HEK293 (cell line): ENCODE results near the gene ZNF20.

ENCODE experiments used
- CTCF ChIP-seq: fragments of 450-650 bp; formaldehyde crosslinking; IDR thresholded peaks from 2 replicates; pipeline ENCODE4 v1.5.1; 2016; ENCODE audit warnings: missing biosample characterization, missing genetic modification characterization
- IKZF3 ChIP-seq: fragments of 450-650 bp; IDR thresholded peaks from 2 replicates; pipeline ENCODE4 v1.5.0; 2018; ENCODE audit warnings: missing biosample characterization, mild to moderate bottlenecking, missing genetic modification characterization, moderate library complexity
- KLF10 ChIP-seq: fragments of 450-650 bp; IDR thresholded peaks from 2 replicates; pipeline ENCODE4 v1.5.1; 2018; ENCODE audit warnings: missing biosample characterization, mild to moderate bottlenecking, missing genetic modification characterization
- KLF17 ChIP-seq: fragments of 450-650 bp; formaldehyde crosslinking; IDR thresholded peaks from 2 replicates; pipeline ENCODE4 v1.5.1; 2016; ENCODE audit warnings: missing biosample characterization, missing genetic modification characterization
- MZF1 ChIP-seq: fragments of 450-650 bp; formaldehyde crosslinking; IDR thresholded peaks from 2 replicates; pipeline ENCODE4 v1.5.1; 2017; ENCODE audit warnings: missing biosample characterization, missing genetic modification characterization, borderline replicate concordance
- OSR2 ChIP-seq: fragments of 450-650 bp; formaldehyde crosslinking; IDR thresholded peaks from 2 replicates; pipeline ENCODE4 v1.5.1; 2016; ENCODE audit warnings: missing biosample characterization, missing genetic modification characterization
- PRDM2 ChIP-seq: fragments of 450-650 bp; formaldehyde crosslinking; IDR thresholded peaks from 2 replicates; pipeline ENCODE4 v1.5.1; 2016; ENCODE audit warnings: missing biosample characterization, missing genetic modification characterization, borderline replicate concordance
- REPIN1 ChIP-seq: fragments of 450-650 bp; formaldehyde crosslinking; IDR thresholded peaks from 2 replicates; pipeline ENCODE4 v1.5.1; 2017; ENCODE audit warnings: missing biosample characterization, missing genetic modification characterization, low read depth
- WT1 ChIP-seq: fragments of 450-650 bp; formaldehyde crosslinking; IDR thresholded peaks from 2 replicates; pipeline ENCODE4 v1.5.1; 2016; ENCODE audit warnings: missing biosample characterization, missing genetic modification characterization
- ZBTB48 ChIP-seq: fragments of 450-650 bp; formaldehyde crosslinking; IDR thresholded peaks from 2 replicates; pipeline ENCODE4 v1.5.1; 2016; ENCODE audit warnings: missing biosample characterization, missing genetic modification characterization
- ZFHX2 ChIP-seq: fragments of 450-650 bp; formaldehyde crosslinking; conservative IDR thresholded peaks from 2 replicates; pipeline ENCODE4 v1.5.1; 2016; ENCODE audit warnings: missing biosample characterization, missing genetic modification characterization
- ZNF169 ChIP-seq: fragments of 450-650 bp; formaldehyde crosslinking; IDR thresholded peaks from 2 replicates; pipeline ENCODE4 v1.5.1; 2016; ENCODE audit warnings: missing biosample characterization, missing genetic modification characterization
- ZNF266 ChIP-seq: fragments of 450-650 bp; formaldehyde crosslinking; IDR thresholded peaks from 2 replicates; pipeline ENCODE4 v1.5.1; 2016; ENCODE audit warnings: missing biosample characterization, missing genetic modification characterization, low read depth
- ZNF350 ChIP-seq: fragments of 450-650 bp; formaldehyde crosslinking; IDR thresholded peaks from 2 replicates; pipeline ENCODE4 v1.5.0; 2017; ENCODE audit warnings: missing biosample characterization, mild to moderate bottlenecking, missing genetic modification characterization
- ZNF426 ChIP-seq: fragments of 450-650 bp; formaldehyde crosslinking; IDR thresholded peaks from 2 replicates; pipeline ENCODE4 v1.5.1; 2017; ENCODE audit warnings: missing biosample characterization, missing genetic modification characterization, mild to moderate bottlenecking, inconsistent platforms, moderate library complexity
- ZNF513 ChIP-seq: fragments of 450-650 bp; IDR thresholded peaks from 2 replicates; pipeline ENCODE4 v1.5.1; 2018; ENCODE audit warnings: missing biosample characterization, missing genetic modification characterization
- ZNF548 ChIP-seq: fragments of 450-650 bp; formaldehyde crosslinking; IDR thresholded peaks from 2 replicates; pipeline ENCODE4 v1.5.1; 2016; ENCODE audit warnings: missing biosample characterization, missing genetic modification characterization
- ZNF560 ChIP-seq: fragments of 450-650 bp; formaldehyde crosslinking; IDR thresholded peaks from 2 replicates; pipeline ENCODE4 v1.5.1; 2017; ENCODE audit warnings: missing biosample characterization, missing genetic modification characterization, borderline replicate concordance
- ZNF600 ChIP-seq: fragments of 450-650 bp; formaldehyde crosslinking; IDR thresholded peaks from 2 replicates; pipeline ENCODE4 v1.5.1; 2016; ENCODE audit warnings: missing biosample characterization, missing genetic modification characterization
- ZNF639 ChIP-seq: fragments of 450-650 bp; formaldehyde crosslinking; IDR thresholded peaks from 2 replicates; pipeline ENCODE4 v1.5.1; 2016; ENCODE audit warnings: missing biosample characterization, missing genetic modification characterization
- ZNF645 ChIP-seq: fragments of 450-650 bp; formaldehyde crosslinking; IDR thresholded peaks from 2 replicates; pipeline ENCODE4; 2016; ENCODE audit warnings: missing biosample characterization, missing genetic modification characterization
- ZNF654 ChIP-seq: fragments of 450-650 bp; formaldehyde crosslinking; IDR thresholded peaks from 2 replicates; pipeline ENCODE4 v1.5.1; 2016; ENCODE audit warnings: low read depth, missing biosample characterization, missing genetic modification characterization
- ZNF692 ChIP-seq: fragments of 450-650 bp; formaldehyde crosslinking; IDR thresholded peaks from 2 replicates; pipeline ENCODE4 v1.5.1; 2016; ENCODE audit warnings: missing biosample characterization, missing genetic modification characterization
- ZNF768 ChIP-seq: fragments of 450-650 bp; formaldehyde crosslinking; IDR thresholded peaks from 2 replicates; pipeline ENCODE4 v1.5.1; 2018; ENCODE audit warnings: missing biosample characterization, mild to moderate bottlenecking, missing genetic modification characterization
- ZNF837 ChIP-seq: fragments of 450-650 bp; formaldehyde crosslinking; IDR thresholded peaks from 2 replicates; pipeline ENCODE4 v1.5.1; 2016; ENCODE audit warnings: missing biosample characterization, missing genetic modification characterization

Gene ZNF20

GRCh38 chr19:12140545-12141404 is 625 bp upstream of the ZNF20 start (continued):
- TF ChIP-seq PRDM2 (no peak), ZNF692 (no peak), ZNF837 (no peak), ZNF645 (tag by site-specific recombination) (no peak), MZF1 (tag by site-specific recombination) (no peak), REPIN1 (tag by site-specific recombination) (no peak), ZFHX2 (tag by site-specific recombination) (no peak), ZNF639 (tag by site-specific recombination) (no peak), ZNF654 (tag by site-specific recombination) (peak; percentile 73), ZNF600 (peak; percentile 73; the same call in 1 of the 2 replicates), WT1 (no peak), KLF10 (tag by site-specific recombination) (no peak), ZNF350 (tag by site-specific recombination) (no peak), ZNF169 (no peak), ZNF426 (no peak), ZNF768 (tag by site-specific recombination) (no peak), ZNF548 (tag by site-specific recombination) (no peak), ZBTB48 (tag by site-specific recombination) (no peak), ZNF560 (tag by site-specific recombination) (no peak), CTCF (tag by site-specific recombination) (peak; percentile 45), OSR2 (tag by site-specific recombination) (no peak), ZNF266 (no peak), IKZF3 (tag by site-specific recombination) (no peak), ZNF513 (tag by site-specific recombination) (peak; percentile 60; the same call in 1 of the 2 replicates), KLF17 (tag by site-specific recombination) (no peak)
